T-helper 2 cell treated with Interferon-gamma antibody and Interleukin-4, amounts not matched to agents 5 μg/mL and 100 μg/mL, for 36 hours (primary cell): Measurements from ENCODE around the gene DIPK2B.

Experiments used
- DNase-seq: peaks from one replicate; pipeline ENCODE4 v3.0.0; 2021; ENCODE audit warnings: low spot score
- H3K27ac Mint-ChIP-seq: one replicate; pipeline ENCODE4 v1.8.0; 2021; ENCODE audit warnings: mild to moderate bottlenecking, mixed read lengths
- H3K27me3 Mint-ChIP-seq: one replicate; pipeline ENCODE4 v1.8.0; 2021; ENCODE audit warnings: low read depth, mixed read lengths
- H3K36me3 Mint-ChIP-seq: one replicate; pipeline ENCODE4 v1.8.0; 2021; ENCODE audit warnings: low read depth, mixed read lengths
- H3K4me1 Mint-ChIP-seq: one replicate; pipeline ENCODE4 v1.8.0; 2021; ENCODE audit warnings: low read depth, mixed read lengths
- H3K4me3 Mint-ChIP-seq: one replicate; pipeline ENCODE4 v1.8.0; 2022; ENCODE audit warnings: mild to moderate bottlenecking, moderate library complexity, mixed read lengths
- H3K9me3 Mint-ChIP-seq: one replicate; pipeline ENCODE4 v1.8.0; 2021; ENCODE audit warnings: mixed read lengths

DIPK2B gene

GRCh38 chrX:45191383-45191782, 9.3 kb downstream of the DIPK2B start:
- H3K27me3 Mint-ChIP-seq: no peaks in the 10 kb centered on the region
- no peak for DNase-seq
- H3K4me3 Mint-ChIP-seq: no peak overlapping the region
- no peaks in the 10 kb centered on the region for H3K9me3 Mint-ChIP-seq
- H3K27ac Mint-ChIP-seq: no peak overlapping the region
- H3K4me1 Mint-ChIP-seq: peaks cover 8% of the 10 kb centered on the region
- no peaks in the 10 kb centered on the region for H3K36me3 Mint-ChIP-seq

GRCh38 chrX:45187731-45188130, 12.9 kb downstream of the DIPK2B start:
- Mint-ChIP-seq H3K27ac (no peak overlapping the region), H3K36me3 (no peaks in the 10 kb centered on the region), H3K4me3 (peak overlapping the region; percentile 87), H3K27me3 (no peaks in the 10 kb centered on the region), H3K4me1 (peaks cover 8% of the 10 kb centered on the region), H3K9me3 (no peaks in the 10 kb centered on the region)
- no peak for DNase-seq

GRCh38 chrX:45186643-45187026, 14.0 kb downstream of the DIPK2B start:
- peak overlapping the region; percentile 87 for H3K4me3 Mint-ChIP-seq
- H3K4me1 Mint-ChIP-seq: peaks cover 7% of the 10 kb centered on the region
- no peaks in the 10 kb centered on the region for H3K27me3 Mint-ChIP-seq
- no peak for DNase-seq
- no peak overlapping the region for H3K27ac Mint-ChIP-seq
- no peaks in the 10 kb centered on the region for H3K36me3 Mint-ChIP-seq
- H3K9me3 Mint-ChIP-seq: no peaks in the 10 kb centered on the region

GRCh38 chrX:45184211-45184610, 16.5 kb downstream of the DIPK2B start:
- Mint-ChIP-seq H3K36me3 (no peaks in the 10 kb centered on the region), H3K27ac (no peak overlapping the region), H3K4me3 (no peak overlapping the region), H3K9me3 (no peaks in the 10 kb centered on the region), H3K4me1 (peaks cover 5% of the 10 kb centered on the region), H3K27me3 (no peaks in the 10 kb centered on the region)
- DNase-seq: no peak

GRCh38 chrX:45172890-45173289, 27.8 kb downstream of the DIPK2B start:
- DNase-seq: no peak
- no peak overlapping the region for H3K4me3 Mint-ChIP-seq
- H3K27ac Mint-ChIP-seq: no peak overlapping the region
- H3K27me3 Mint-ChIP-seq: no peaks in the 10 kb centered on the region
- no peaks in the 10 kb centered on the region for H3K9me3 Mint-ChIP-seq
- H3K4me1 Mint-ChIP-seq: no peaks in the 10 kb centered on the region
- no peaks in the 10 kb centered on the region for H3K36me3 Mint-ChIP-seq

- DNase-seq: no peak
- Mint-ChIP-seq H3K27ac (no peak overlapping the region), H3K36me3 (no peaks in the 10 kb centered on the region), H3K9me3 (no peaks in the 10 kb centered on the region), H3K4me1 (no peaks in the 10 kb centered on the region), H3K4me3 (no peak overlapping the region), H3K27me3 (no peaks in the 10 kb centered on the region)
Observed at GRCh38 chrX:45166781-45167180, 33.9 kb downstream of the DIPK2B start.

GRCh38 chrX:45165726-45166125, 35.0 kb downstream of the DIPK2B start:
- no peak for DNase-seq
- no peaks in the 10 kb centered on the region for H3K36me3 Mint-ChIP-seq
- H3K9me3 Mint-ChIP-seq: no peaks in the 10 kb centered on the region
- H3K27ac Mint-ChIP-seq: no peak overlapping the region
- no peaks in the 10 kb centered on the region for H3K4me1 Mint-ChIP-seq
- no peaks in the 10 kb centered on the region for H3K27me3 Mint-ChIP-seq
- no peak overlapping the region for H3K4me3 Mint-ChIP-seq

GRCh38 chrX:45164995-45165394, 35.7 kb downstream of the DIPK2B start:
- no peak for DNase-seq
- Mint-ChIP-seq H3K9me3 (no peaks in the 10 kb centered on the region), H3K4me3 (no peak overlapping the region), H3K27ac (no peak overlapping the region), H3K27me3 (no peaks in the 10 kb centered on the region), H3K4me1 (no peaks in the 10 kb centered on the region), H3K36me3 (no peaks in the 10 kb centered on the region)

- no peak overlapping the region for H3K4me3 Mint-ChIP-seq
- H3K27ac Mint-ChIP-seq: no peak overlapping the region
- H3K4me1 Mint-ChIP-seq: no peaks in the 10 kb centered on the region
- no peak for DNase-seq
- H3K36me3 Mint-ChIP-seq: no peaks in the 10 kb centered on the region
- H3K9me3 Mint-ChIP-seq: no peaks in the 10 kb centered on the region
- H3K27me3 Mint-ChIP-seq: no peaks in the 10 kb centered on the region
Observed at GRCh38 chrX:45164021-45164621, 36.6 kb downstream of the DIPK2B start.

- Mint-ChIP-seq H3K27ac (no peak overlapping the region), H3K27me3 (no peaks in the 10 kb centered on the region), H3K9me3 (no peaks in the 10 kb centered on the region), H3K4me3 (no peak overlapping the region), H3K36me3 (no peaks in the 10 kb centered on the region), H3K4me1 (no peaks in the 10 kb centered on the region)
- no peak for DNase-seq
Observed at GRCh38 chrX:45157647-45158046, 43.0 kb downstream of the DIPK2B start.

GRCh38 chrX:45154462-45154861, 46.2 kb downstream of the DIPK2B start:
- no peak overlapping the region for H3K27ac Mint-ChIP-seq
- no peaks in the 10 kb centered on the region for H3K9me3 Mint-ChIP-seq
- no peak for DNase-seq
- no peaks in the 10 kb centered on the region for H3K4me1 Mint-ChIP-seq
- no peak overlapping the region for H3K4me3 Mint-ChIP-seq
- H3K27me3 Mint-ChIP-seq: no peaks in the 10 kb centered on the region
- H3K36me3 Mint-ChIP-seq: no peaks in the 10 kb centered on the region

- H3K27ac Mint-ChIP-seq: no peak overlapping the region
- H3K9me3 Mint-ChIP-seq: no peaks in the 10 kb centered on the region
- H3K4me1 Mint-ChIP-seq: no peaks in the 10 kb centered on the region
- H3K36me3 Mint-ChIP-seq: no peaks in the 10 kb centered on the region
- DNase-seq: no peak
- H3K27me3 Mint-ChIP-seq: no peaks in the 10 kb centered on the region
- no peak overlapping the region for H3K4me3 Mint-ChIP-seq
Observed at GRCh38 chrX:45154033-45154360, 46.7 kb downstream of the DIPK2B start.
